Endothelial cell of umbilical vein (primary cell): ENCODE results near the gene ADAP1. TPM values are rescaled to one million over a fixed set of nuclear protein-coding genes. Genes with fewer than 3 reads are reported as not detected.

Experiments
- BruUV-seq: library from RNA; stranded (reverse); fragments of 400-500 nt; replicated peaks from 2 replicates; lab custom pipeline; 2021; lab: Mats Ljungman, UMichigan
- CTCF ChIA-PET: fragments of 300-600, 350-600 bp; sonication (Branson Sonifier 250); formaldehyde crosslinking; loops from one replicate; lab custom pipeline; 2021; ENCODE audit warnings: antibody characterized with exemption, inconsistent platforms; lab: Charles Lee
- POLR2A ChIA-PET: fragments of 300-600, 350-600 bp; sonication (Branson Sonifier 250); formaldehyde crosslinking; loops from one replicate; lab custom pipeline; 2021; ENCODE audit warnings: antibody characterized with exemption, inconsistent platforms; lab: Charles Lee
- DNase-seq: peaks from one replicate; pipeline ENCODE4 v3.0.0-alpha.2; 2011; ENCODE audit warnings: low read depth, low spot score
- FAIRE-seq: peaks from 2 replicates; lab custom pipeline; 2011; peaks lifted over from hg19 to GRCh38; lab: Jason Lieb, UNC
- H2AFZ ChIP-seq: 2 replicates; pipeline ENCODE4 v1.6.0; 2012; ENCODE audit warnings: low read depth, low read length, control low read depth, inconsistent platforms
- H3K27ac ChIP-seq: 2 replicates; pipeline ENCODE4 v1.5.1; 2011; ENCODE audit warnings: low read depth, mild to moderate bottlenecking, control low read depth, low read length, moderate library complexity; ENCODE audit not compliant: insufficient read depth
- H3K27me3 ChIP-seq, 2 experiments: 2 replicates each; pipeline versions ENCODE4 v1.6.0 to v1.6.1; 2011; ENCODE audit warnings: low read length in 2 of 2, mixed read lengths in 1 of 2; ENCODE audit not compliant: control insufficient read depth in 2 of 2, insufficient read depth in 2 of 2
- H3K36me3 ChIP-seq, 2 experiments: 2 replicates in 1 of 2; 3 replicates in 1 of 2; pipeline ENCODE4 v1.5.1; 2011; ENCODE audit warnings: low read length in 2 of 2, mild to moderate bottlenecking in 1 of 2, moderate library complexity in 1 of 2; ENCODE audit not compliant: control insufficient read depth in 2 of 2, insufficient read depth in 2 of 2; ENCODE audit errors: extremely low read depth in 1 of 2
- H3K4me1 ChIP-seq: 3 replicates; pipeline ENCODE4 v1.5.1; 2011; ENCODE audit warnings: mild to moderate bottlenecking, low read length; ENCODE audit not compliant: control insufficient read depth, insufficient read depth; ENCODE audit errors: extremely low read depth
- H3K4me2 ChIP-seq: 2 replicates; pipeline ENCODE4 v1.6.1; 2011; ENCODE audit warnings: low read length, control low read depth, mixed read lengths; ENCODE audit not compliant: insufficient read depth
- H3K4me3 ChIP-seq, 3 experiments: fragments of 200-600 bp in 1 of 3; sonication (generic), shearing (Covaris generic) in 1 of 3; replicated peaks in 1 of 3; 2 replicates each; pipeline ENCODE4 v1.5.1; 2011 to 2016; ENCODE audit warnings: control low read depth in 3 of 3, low read length in 3 of 3, mild to moderate bottlenecking in 2 of 3, inconsistent platforms in 1 of 3, low read depth in 1 of 3, moderate library complexity in 1 of 3; ENCODE audit not compliant: insufficient read depth in 1 of 3
- H3K79me2 ChIP-seq: 2 replicates; pipeline ENCODE4 v1.6.0; 2012; ENCODE audit warnings: low read length, inconsistent platforms; ENCODE audit not compliant: control insufficient read depth, insufficient read depth
- H3K9ac ChIP-seq: replicated peaks from 2 replicates; pipeline ENCODE3; 2011; ENCODE audit warnings: low read length, control low read depth; ENCODE audit not compliant: insufficient read depth; ENCODE audit errors: extremely low read depth
- H3K9me1 ChIP-seq: replicated peaks from 3 replicates; pipeline ENCODE4 v1.6.0; 2011; ENCODE audit warnings: mild to moderate bottlenecking, low read length; ENCODE audit not compliant: control insufficient read depth, insufficient read depth; ENCODE audit errors: extremely low read depth
- H3K9me3 ChIP-seq: replicated peaks from 2 replicates; pipeline ENCODE4 v1.5.1; 2012; ENCODE audit warnings: low read length, inconsistent platforms; ENCODE audit not compliant: control insufficient read depth, insufficient read depth
- H4K20me1 ChIP-seq: replicated peaks from 2 replicates; pipeline ENCODE3; 2011; ENCODE audit warnings: mild to moderate bottlenecking, low read length; ENCODE audit not compliant: control insufficient read depth, insufficient read depth; ENCODE audit errors: extremely low read depth
- EZH2 ChIP-seq: IDR thresholded peaks from 2 replicates; pipeline ENCODE4 v1.6.1; 2012; ENCODE audit warnings: borderline replicate concordance, low read depth, mild to moderate bottlenecking, moderate library complexity, low read length, inconsistent platforms; ENCODE audit not compliant: severe bottlenecking
- FOS ChIP-seq: IDR thresholded peaks from 2 replicates; pipeline ENCODE4 v1.6.1; 2011; ENCODE audit warnings: mild to moderate bottlenecking, low read length, moderate library complexity, borderline replicate concordance; ENCODE audit not compliant: insufficient read depth
- GATA2 ChIP-seq: IDR thresholded peaks from 2 replicates; pipeline ENCODE4 v1.7.0; 2011; ENCODE audit warnings: low read depth, mild to moderate bottlenecking, moderate library complexity, mixed read lengths, low read length; ENCODE audit not compliant: insufficient read length, insufficient read depth
- JUN ChIP-seq: IDR thresholded peaks from 2 replicates; pipeline ENCODE4 v1.6.1; 2011; ENCODE audit warnings: borderline replicate concordance, low read depth; ENCODE audit not compliant: insufficient read length, insufficient read depth
- MAX ChIP-seq: IDR thresholded peaks from 2 replicates; pipeline ENCODE4 v1.6.1; 2011; ENCODE audit not compliant: insufficient read depth, insufficient read length
- MYC ChIP-seq: IDR thresholded peaks from one replicate; pipeline ENCODE4 v1.6.1; 2011; ENCODE audit warnings: mild to moderate bottlenecking, low read depth, low read length
- POLR2A ChIP-seq: IDR thresholded peaks from 2 replicates; pipeline ENCODE4 v1.6.1; 2012; ENCODE audit warnings: low read depth, mild to moderate bottlenecking, control low read depth, low read length
- POLR2AphosphoS5 ChIP-seq: IDR thresholded peaks from 2 replicates; pipeline ENCODE4 v1.6.1; 2012; ENCODE audit warnings: low read depth, mild to moderate bottlenecking, control low read depth, low read length, moderate library complexity; ENCODE audit not compliant: insufficient read depth
- dilution Hi-C: fragments of 300-500 bp; cut with MboI; formaldehyde crosslinking; loops from one replicate; pipeline ENCODE4 v1.15.0; 2019; ENCODE audit warnings: low sequenced_read_pairs; ENCODE audit not compliant: extremely low pct_ligation_motif_present
- intact Hi-C: fragments of 100-400 bp; cut with micrococcal nuclease; formaldehyde crosslinking; loops from one replicate; pipeline ENCODE4 v1.10.0; 2022
- polyA plus RNA-seq, 4 experiments: library from polyadenylated mRNA; depleted of rRNA in 3 of 4; stranded (reverse) in 3 of 4; unstranded in 1 of 4; fragments of >200 nt; gene quantifications; 2 replicates each; pipeline versions ENCODE4 v1.2.1 to v1.2.3, GENCODE V29; 2011 to 2012; ENCODE audit warnings: missing spikeins in 1 of 4
- total RNA-seq: library from RNA; stranded (reverse); gene quantifications from 2 replicates; pipeline ENCODE4 v1.2.3, GENCODE V29; 2021
- TF ChIP-seq, protein P1 (sequence below), 2 donors: IDR thresholded peaks; 1 replicate in 1 of 2; 2 replicates in 1 of 2; pipeline ENCODE4 v1.5.1; 2011; ENCODE audit warnings: low read length in 2 of 2, mild to moderate bottlenecking in 2 of 2, moderate library complexity in 2 of 2, control low read depth in 1 of 2, inconsistent platforms in 1 of 2, low read depth in 1 of 2; ENCODE audit not compliant: insufficient read depth in 1 of 2; ENCODE audit errors: extremely low read depth in 1 of 2

ADAP1 gene
- total and polyA plus RNA-seq, 2 donors (not counting 3 experiments of a cell fraction or from before 2014, with no cell fraction given) = 0.49 to 0.58 TPM

DNA sequence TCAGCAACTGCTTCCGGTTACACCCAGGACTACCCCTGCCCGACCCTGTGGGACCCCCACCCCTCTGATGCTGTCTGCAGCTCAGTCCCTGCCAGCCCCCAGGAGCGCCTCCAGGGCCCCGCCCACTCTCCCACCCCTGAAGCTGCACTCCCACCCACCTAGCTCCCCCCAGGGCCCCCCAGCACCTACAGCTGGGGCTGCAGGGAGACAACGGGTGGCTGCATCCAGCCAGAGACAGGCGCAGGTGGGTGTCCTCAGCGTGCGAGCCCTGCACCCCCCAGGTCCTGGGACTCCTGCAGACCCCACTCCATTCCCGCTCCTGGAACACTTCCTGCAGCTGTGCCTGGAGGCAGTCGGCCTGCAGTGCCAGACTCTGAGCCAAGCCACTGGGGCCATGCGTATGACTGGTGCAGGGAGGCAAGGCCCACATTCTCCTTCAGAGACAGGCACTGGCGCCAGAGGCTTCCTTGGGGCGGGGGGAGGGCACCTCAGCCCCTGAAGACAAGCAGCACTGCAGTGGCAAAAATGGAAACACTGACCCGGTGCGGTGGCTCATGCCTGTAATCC, 34.6 kb upstream of the ADAP1 start:
- BruUV-seq = no TSS peak
- no peaks in the 10 kb centered on the region for H3K36me3 ChIP-seq
- H3K27me3 ChIP-seq = no peaks in the 10 kb centered on the region
- FAIRE-seq = no peak
- H3K27ac ChIP-seq = no peak overlapping the region
- H4K20me1 ChIP-seq = no peaks in the 10 kb centered on the region
- H3K4me1 ChIP-seq = peaks cover 2% of the 10 kb centered on the region
- dilution Hi-C loops (no loop called here), intact Hi-C loops (no loop called here)
- H3K9ac ChIP-seq = no peak overlapping the region
- ChIA-PET CTCF (interaction anchor here (0.7 to 2.3 kb wide), 6 partner anchors 10 to 188 kb away, joined by 3 to 21 read pairs (median 4); partner anchors contain the start of genes COX19 and GPR146), POLR2A (no interaction called here)
- H2AFZ ChIP-seq = no peak overlapping the region
- no peak overlapping the region for H3K4me2 ChIP-seq
- H3K9me3 ChIP-seq = no peaks in the 10 kb centered on the region
- no peak overlapping the region for H3K4me3 ChIP-seq
- TF ChIP-seq MYC (no peak), JUN (no peak), MAX (no peak), POLR2A (no peak), EZH2 (no peak), FOS (no peak), POLR2AphosphoS5 (no peak), GATA2 (no peak)
- TF ChIP-seq, protein P1, sequence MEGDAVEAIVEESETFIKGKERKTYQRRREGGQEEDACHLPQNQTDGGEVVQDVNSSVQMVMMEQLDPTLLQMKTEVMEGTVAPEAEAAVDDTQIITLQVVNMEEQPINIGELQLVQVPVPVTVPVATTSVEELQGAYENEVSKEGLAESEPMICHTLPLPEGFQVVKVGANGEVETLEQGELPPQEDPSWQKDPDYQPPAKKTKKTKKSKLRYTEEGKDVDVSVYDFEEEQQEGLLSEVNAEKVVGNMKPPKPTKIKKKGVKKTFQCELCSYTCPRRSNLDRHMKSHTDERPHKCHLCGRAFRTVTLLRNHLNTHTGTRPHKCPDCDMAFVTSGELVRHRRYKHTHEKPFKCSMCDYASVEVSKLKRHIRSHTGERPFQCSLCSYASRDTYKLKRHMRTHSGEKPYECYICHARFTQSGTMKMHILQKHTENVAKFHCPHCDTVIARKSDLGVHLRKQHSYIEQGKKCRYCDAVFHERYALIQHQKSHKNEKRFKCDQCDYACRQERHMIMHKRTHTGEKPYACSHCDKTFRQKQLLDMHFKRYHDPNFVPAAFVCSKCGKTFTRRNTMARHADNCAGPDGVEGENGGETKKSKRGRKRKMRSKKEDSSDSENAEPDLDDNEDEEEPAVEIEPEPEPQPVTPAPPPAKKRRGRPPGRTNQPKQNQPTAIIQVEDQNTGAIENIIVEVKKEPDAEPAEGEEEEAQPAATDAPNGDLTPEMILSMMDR (IDR thresholded peaks at IDR 0.05; ENCODE audit: extremely low read depth in 1 of 2, insufficient read depth in 1 of 2, low read depth in 1 of 2, low read length in 2 of 2) = no peak
- no peaks in the 10 kb centered on the region for H3K79me2 ChIP-seq
- DNase-seq = no peak
- no peaks in the 10 kb centered on the region for H3K9me1 ChIP-seq
